ENCODE measurements around the gene LINGO3.

Gene LINGO3

DNA sequence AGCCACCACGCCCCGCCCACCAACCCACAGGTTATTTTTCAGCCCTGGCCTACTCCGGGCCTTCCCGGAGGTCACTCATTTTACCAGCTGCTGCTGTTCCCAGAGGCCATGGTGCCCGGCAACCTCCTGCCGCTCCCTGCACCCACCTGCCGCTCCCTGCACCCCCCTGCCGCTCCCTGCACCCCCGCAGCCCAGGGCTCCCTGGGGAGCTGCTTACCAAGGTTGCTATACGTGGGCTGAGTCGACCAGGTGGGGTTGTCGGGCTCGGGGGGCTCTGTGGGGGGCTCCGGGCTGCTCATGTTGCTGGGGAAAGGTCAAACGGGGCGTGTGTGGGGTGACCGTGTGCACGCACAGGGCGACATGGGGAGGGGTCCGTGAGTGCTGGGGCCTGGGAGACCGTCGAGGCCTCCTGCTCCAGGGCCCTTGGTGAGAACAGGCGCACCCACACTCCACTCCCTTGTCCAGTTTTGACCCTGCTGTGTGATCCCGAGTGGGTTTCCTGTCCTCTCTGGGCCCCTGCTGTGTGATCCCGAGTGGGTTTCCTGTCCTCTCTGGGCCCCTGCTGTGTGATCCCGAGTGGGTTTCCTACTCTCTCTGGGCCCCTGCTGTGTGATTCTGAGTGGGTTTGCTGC is 27.2 kb downstream of the LINGO3 start:
- DNase-seq: no peak

DNA sequence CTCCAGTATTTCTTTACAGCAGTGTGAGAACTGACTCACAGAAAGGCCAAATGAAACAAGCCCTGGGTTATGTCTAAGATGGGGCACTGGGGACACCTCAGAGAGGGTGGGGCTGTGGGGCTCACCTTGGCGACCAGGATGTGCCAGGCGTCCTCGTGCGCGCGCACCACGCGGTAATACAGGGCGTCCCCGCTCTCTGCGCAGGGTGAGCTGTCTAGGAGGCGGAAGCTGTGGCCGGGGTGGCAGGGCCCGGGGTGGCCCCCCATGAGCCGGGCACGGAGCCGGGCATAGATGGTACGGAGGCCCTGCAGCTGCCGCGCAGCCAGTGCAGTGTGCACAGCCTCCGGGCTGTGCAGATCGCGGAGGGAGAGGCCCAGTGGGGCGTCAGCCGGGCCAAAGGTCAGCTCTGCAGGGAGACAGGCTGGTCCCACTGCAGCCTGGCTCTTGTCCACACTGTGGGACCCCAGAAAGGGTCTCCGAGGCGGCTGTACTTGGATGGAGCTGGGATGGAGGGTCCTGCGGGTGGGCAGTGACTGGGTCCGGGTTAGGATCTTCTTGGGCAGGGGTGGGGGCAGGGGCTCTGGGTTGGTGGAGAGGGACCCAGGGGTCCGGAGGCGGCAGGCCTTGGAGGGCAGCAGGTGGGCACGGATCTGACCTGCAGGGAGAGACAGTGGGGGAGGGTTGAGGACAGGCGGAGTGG is 29.3 kb downstream of the LINGO3 start:
- DNase-seq: no peak

DNA sequence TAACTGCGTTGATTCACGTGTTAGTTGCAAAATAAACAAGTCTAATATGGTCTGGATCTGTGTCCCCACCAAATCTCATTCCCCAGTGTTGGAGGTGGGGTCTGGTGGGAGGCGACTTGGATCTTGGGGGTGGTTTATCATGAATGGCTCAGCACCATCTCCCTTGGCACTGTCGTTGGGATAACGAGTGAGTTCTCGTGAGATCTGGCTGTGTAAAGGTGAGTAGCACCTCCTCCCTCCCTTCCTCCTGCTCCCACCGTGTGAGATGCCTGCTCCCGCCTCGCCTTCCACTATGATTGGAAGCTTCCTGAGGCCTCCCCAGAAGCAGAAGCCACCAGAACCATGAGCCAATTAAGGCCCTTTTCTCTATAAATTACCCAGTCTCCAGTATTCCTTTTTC is 30.8 kb downstream of the LINGO3 start:
- DNase-seq: no peak

DNA sequence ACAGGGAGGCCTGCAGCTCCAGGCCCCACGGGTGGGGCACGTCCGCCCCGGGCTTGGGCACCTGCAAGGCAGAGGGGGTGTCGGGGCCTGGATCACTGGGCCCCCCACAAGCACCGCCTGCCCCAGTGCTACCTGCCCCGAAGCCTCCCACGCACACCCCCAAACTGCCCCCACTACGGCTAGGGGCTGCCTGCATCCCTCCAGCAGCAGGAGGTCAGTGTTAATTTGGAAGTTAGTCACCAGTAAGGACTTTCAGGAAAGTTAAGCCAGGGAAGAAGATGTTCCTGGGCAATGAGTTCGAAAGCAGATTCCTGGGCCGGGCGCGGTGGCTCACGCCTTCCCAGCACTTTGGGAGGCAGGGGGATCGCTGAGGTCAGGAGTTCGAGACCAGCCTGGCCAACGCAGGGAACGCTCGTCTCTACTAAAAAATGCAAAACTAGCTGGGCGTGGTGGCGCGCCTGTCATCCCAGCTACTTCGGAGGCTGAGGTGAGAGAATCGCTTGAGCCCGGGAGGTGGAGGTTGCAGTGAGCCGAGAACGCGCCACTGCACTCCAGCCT is 31.4 kb downstream of the LINGO3 start:
- no peak for DNase-seq

DNA sequence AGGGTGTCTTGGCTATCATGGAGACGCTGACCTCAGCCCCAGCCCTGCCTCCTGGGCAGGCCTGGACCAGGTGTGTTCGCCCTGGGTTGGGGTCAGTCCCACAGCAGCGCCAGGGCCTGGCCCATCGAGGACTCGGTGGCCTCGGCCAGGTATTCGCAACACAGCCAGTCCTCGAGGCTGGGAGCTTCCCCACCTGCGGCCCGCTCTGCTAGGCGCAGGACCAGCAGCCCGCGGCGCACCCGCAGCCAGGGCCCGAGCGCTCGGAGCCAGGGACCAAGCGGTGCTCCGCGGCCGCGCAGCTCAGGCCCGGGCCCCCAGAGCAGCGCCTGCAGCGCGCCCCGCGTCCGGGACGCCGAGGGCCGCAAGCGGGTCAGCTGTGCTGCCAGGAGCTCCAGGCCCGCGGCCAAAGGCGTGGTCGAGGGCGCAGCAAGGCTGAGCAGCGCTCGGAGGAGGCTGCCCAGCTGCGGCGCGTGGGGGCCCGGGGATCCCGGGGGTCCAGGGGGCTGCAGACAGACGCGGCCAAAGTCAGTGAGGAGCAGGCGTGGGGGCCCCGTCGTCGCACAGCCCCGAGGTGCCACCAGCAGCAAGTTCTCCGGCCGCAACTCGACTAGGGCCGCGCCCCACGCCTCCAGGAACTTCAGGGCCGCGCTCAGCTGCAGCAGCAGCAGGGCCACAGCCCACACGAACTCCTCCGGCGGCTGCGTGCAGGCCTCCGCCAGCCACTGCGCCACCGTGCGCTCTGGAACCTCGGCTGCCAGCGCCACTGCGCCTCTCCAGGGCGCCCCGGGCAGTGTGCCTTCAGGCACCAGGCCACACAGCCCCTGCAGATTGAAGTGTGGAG is 32.1 kb downstream of the LINGO3 start:
- no peak for DNase-seq

DNA sequence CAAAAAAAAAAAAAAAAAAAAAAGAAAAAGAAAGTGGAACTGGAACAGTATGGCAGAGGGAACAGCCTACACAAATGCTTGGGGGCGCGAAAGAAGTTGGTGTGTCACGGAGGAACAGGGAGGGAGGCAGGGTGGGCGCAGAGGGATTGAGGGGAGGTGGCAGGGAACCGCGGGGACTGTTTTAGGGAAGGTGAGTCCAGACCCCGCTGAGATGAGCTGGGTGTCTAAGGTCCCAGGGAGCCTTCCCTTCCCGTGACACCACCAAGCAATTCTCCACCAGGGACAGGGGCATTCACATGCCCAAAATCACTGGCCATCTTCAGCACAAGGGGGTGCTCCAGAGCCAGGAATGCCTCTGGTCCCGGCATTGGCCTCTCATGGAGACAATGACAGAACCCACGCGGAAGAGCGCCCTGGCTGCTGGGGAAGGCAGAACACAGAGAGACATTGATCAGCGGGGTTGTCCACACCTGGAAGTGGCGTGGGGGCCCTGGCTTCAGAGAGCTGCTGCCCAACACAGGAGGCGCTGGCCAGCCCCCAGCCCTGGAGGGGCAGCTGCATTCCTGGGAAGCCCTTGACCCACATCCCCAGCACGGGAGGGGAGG is 32.9 kb downstream of the LINGO3 start:
- DNase-seq: peak; percentile 63

DNA sequence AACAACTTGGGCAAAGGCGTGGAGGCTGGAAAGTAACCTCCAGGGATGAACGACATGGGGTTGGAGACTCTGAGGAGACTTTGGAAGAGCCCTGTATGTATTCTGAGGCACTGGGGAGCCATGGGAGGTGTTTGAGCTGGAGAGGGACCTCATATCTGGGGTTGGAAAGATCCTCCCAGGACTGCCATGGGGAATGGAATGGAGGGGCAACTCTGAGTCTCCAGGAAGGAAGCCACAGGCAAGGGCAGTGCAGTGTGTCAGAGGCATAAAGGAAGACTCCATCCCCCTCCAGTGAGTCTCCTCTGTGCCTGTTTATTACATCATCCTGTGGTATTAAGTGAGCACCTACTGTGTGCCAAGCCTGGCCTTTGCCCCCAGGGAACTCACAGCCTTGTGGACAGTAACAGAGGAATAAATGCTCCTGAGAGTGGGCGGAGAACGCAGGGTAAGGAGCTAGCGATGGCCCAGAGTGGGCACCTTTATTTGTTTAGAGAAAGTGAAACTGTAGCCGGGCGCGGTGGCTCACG is 33.7 kb downstream of the LINGO3 start:
- DNase-seq: no peak

DNA sequence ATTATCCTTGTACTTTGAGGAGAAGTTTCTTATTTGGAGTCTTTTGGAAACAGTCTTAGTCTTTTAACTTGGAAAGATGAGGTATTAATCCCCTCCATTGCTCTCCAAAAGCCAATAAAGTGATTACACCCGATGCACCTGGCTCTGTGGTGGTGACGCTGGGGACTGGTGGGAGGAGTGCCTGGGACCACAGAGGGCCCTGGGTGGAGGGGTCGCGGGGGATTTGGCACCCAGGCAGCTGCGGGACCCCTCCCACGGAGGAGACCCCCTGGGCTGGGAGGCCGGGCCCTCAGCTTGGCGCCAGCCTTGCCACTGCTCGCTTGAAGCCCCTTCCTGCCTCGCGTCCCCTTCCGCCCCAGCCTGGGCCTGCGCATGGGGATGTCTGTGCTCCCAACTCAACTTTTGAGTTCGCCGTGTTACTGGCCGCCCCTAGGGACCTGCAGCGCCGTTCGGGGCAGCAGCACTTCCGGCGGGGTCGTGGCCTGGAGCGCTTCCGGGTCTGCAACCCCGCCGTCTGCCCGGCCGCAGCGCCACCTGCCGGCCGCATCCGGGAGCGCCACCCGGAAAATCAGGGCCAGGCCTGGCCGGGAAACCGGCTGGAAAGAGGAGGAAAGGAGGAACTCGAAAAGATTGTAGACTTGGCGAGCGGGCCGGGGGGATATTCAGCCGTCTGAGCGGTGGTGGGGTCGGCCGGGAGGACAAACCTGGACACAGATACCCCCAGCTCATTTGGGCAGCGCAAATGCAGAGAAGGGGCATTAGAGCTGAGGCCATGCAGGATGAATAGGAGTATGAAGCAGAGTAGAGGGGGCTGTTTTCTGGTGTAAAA is 34.4 kb downstream of the LINGO3 start:
- DNase-seq: peak; percentile 78

DNA sequence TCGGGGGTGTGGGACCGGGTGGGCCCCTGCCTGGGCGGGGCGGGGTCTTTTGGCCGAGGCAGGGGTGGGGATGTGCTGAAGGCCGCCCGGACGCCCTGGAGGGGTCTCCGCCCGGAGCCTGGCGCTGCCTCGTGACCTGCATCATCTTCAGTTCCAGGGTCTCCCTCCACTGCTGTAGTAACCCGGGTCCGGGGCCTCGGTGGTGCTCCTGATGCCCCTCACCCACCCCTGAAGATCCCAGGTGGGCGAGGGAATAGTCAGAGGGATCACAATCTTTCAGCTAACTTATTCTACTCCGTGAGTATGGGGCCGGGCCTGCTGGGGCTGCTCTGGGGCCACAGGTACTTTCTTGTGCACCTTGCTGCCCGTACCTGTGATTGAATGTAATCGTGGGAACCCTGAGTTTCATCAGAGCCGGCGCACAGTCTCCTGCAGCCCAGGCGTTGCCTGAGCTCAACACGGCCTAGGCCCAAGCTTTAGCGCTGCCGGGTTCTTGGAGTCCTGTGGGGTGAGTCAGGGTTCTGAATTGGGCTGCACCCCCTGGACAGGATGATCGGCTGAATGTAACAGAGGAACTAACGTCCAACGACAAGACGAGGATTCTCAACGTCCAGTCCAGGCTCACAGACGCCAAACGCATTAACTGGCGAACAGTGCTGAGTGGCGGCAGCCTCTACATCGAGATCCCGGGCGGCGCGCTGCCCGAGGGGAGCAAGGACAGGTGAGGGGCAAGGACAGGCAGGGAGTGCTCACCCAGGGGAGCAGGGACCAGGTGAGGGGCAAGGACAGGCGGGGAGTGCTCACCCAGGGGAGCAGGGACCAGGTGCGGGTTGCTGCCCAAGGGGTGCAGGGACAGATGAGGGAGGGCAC is 36.5 kb downstream of the LINGO3 start:
- DNase-seq: peak; percentile 41

DNA sequence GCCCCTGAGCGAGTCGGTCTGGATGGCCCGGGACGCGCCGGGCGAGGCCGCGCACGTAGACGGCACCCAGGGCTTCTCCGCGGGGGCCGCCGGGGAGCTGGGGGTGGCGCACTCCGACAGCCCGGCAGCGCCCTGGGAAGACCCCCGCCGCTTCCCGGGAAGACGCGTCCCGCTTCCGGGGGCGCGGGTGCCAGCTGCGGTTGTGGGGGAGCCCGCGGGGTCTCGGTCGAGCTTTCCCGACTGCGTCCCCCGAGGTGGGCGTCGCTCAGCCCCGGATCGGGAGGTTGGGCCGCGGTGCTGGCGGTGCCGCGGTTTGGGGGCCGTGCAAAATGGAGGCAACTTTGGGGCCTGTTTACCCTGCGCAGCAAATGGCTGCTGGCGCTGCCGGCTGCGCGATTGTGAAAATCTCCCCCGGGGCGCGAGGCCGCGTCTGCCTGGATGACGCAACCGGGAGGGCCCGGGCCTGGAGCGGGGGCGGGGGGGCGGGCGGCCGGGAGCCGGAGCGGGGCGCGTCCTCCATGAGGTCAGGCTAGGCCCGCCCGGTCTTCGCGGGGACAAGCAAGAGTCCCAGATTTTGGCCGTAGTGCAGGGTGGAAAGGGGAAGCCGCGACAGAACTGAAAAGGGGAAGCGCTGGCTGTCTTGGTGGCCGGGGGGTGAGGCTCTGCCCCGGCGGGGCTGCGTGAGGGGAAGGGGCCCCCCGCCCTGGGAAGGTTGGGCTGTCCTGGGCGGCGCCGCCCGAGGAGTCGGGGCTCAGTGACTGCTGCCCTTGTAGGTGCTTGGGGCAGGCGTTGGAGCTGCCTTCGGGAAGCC is 37.3 kb downstream of the LINGO3 start:
- DNase-seq: peak; percentile 79

DNA sequence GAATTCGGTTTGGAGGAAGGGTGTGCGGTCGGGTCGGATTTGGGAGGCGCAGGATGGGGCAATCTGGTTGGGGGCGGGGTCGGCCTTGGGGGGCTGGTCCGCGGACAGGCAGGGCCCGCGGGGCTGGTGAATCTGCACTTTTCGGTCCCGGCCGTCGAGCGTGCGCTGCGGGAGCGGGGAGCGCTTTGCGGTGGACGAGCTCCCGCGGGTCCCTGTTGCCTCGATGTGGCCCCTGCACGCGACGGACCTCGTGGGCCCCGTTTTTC is 37.9 kb downstream of the LINGO3 start:
- DNase-seq: peak; percentile 55

DNA sequence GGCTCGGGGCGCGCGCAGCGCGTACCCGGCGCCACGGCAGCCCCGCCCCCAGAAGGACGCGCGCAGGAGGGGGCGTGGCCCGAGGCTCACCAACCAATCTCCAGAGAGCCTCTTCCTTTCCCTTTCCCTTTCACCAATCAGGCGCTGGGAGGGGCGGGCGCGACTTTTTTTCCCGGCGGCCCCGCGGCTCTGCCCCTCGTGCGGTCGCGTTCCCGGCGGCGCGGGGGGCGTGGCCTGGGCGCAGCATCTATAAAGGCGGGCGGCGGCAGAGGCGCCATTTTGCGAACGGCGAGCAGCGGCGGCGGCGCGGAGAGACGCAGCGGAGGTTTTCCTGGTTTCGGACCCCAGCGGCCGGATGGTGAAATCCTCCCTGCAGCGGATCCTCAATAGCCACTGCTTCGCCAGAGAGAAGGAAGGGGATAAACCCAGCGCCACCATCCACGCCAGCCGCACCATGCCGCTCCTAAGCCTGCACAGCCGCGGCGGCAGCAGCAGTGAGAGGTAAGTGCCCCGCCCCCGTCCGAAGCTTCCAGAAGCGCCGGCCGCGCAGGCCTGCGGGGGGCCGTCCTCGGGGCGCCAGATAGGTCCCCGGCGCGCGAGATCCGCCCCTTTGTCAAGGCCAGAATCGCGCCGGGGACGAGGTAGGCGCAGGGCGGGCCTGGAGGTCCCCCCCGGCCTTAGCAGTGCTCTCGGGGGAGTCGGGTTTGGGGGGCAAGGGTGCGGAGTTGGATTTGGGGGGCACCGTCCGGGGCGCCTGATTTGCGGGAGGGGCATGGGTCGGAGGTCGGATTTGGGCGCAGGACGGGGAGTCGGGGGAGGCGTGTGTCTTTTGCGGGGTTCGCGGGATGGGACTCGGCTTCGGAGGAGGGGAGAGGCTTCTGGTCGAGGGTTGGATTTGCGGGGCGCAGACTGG is 38.5 kb downstream of the LINGO3 start:
- peak; percentile 98 for DNase-seq

DNA sequence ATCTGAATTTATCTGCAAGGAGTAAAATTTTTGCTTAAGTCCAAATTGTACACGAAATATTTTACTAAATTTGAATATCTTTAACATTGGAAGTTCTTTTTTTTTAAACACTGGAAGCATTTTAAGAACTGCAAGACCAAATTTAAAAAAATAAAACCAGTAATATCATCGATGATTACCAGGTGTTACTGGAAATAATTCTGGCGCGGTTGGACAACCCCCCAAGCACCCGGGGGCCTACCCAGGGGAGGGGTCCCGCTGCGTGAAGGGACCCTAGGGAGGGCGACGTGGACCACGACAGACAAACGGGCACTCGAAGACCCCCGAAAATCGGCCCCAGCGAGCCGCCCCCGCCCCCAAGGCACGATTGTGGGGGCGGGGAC is 39.1 kb downstream of the LINGO3 start:
- no peak for DNase-seq

DNA sequence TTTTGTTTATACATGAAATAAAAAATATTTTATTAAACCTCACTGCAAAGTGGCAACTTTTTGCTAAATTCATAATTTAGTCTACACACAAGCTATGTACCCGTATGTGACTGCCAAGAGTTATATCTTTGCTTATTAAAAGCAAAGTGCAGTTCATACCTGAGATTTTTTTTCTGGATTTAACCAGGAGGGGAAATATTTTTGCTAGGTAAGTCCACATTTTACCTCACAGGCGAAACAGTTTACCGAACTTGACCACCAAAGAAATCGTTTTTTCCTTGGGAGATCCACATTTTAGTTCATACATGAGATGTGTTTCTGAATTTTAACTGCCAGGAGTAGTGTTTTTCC is 39.5 kb downstream of the LINGO3 start:
- DNase-seq: no peak

DNA sequence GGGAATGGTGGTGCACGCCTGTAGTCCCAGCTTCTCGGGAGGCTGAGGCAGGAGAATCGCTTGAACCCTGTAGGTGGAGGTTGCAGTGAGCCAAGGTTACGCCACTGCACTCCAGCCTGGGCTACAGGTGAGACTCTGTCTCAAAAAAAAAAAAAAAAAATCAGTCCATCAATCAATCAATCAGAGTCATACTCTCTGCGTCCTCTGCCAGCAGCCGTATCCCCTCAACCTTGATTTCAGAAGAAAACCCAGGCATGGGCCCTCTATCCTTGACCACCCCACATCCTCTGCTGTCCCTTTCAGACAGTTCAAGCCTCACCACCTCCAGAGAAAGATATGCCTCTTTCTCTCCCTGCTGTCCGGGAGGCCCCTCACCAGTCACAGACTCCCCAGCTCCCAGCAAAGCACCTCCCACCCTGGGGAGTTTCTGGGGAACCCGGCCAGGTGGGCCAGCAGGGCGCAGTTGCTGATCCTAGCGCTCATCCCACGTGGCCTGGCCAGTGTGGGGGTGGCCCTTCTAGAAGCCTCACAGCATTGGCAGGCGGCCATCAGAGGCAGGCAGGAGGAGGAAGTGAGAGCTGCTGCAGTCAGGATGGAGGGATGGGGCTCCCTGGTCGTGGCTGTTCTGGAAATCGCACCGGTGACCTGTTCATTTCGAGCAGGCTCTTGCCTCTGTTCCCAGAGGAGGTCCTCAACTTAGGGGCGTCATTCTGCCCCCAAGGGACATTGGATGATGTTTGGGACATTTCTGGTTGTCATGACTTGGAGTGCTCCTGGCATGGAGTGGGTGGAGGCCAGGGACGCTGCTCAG is 41.6 kb downstream of the LINGO3 start:
- peak; percentile 58 for DNase-seq

DNA sequence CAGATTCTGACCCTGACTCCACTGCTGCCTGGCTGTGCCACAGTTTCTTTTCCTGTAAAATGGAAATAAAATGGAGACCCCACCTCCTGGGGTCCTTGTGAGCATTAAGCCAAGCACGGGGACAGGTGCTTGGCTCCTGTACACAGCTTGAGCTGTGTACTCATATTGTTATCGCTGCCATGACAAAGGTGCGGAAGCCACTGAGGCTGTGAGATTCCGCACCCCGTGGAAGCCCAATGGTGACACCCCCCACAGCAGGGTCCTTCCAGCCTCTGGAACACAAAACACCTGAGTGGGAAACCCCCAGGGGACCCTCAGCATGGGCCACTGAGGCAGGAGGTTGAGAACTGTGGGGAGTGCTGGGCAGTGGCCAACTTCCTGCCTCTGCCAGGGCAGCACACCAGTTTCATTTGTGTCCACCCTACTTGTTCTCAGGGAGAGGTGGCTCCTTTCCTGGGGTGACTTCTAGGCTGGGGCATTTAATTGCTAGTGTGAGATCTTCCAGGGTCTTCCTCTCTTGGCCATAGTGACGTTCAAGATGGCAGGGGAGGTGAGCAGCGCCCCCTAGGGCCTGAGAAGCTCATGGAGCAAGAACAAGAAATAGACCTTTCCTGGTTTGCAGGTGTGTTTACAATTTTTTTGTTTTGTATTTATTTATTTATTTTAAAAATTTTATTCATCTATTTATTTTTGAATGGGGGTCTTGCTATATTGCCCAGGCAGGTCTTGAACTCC is 46.3 kb downstream of the LINGO3 start:
- DNase-seq: peak; percentile 74

DNA sequence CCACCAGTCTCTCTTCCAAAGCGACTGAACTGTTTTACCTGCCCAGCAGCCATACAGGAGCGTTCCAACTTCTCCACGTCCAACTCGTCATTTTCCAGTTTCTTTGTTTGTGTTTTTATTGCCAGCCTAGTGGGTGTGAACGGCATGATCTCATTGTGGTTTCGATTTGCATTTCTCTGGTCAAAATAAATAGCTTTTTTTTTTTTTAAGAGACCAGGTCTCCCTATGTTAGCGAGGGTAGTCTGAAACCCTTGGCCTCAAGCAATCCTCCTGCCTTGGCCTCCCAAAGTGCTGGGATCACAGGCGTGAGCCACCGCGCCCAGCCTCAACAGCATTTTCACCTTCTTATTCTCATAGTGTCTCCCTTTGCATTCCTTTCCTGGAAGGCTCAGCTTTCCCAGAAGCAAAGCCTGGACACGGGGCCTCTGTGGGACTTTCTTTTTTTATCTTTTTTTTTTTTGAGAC is 47.6 kb downstream of the LINGO3 start:
- DNase-seq: peak; percentile 3

DNA sequence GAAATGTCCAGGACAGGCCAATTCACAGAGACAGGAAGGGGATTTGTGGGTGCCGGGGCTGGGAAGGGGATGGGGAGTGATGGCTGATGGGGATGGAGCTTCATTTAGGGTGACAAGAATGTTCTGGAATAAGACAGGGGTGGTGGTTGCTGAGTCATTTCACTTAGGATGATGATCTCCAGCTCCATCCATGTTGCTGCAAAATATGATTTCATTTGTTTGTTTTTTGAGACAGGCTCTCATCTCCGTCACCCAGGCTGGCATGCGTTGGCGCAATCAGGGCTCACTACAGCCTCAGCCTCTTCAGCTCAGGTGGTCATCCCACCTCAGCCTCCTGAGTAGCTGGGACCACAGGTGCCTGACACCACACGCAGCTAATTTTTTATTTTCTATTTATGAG is 48.6 kb downstream of the LINGO3 start:
- no peak for DNase-seq

All from CD4-positive, alpha-beta T cell treated with Interleukin-17A for 4 hours (primary cell).